Renal cortical epithelial cell (primary cell): ENCODE measurements around the gene FBXW11. TPM values are rescaled to one million over a fixed set of nuclear protein-coding genes. Genes with fewer than 3 reads are reported as not detected.

Experiments used
- DNase-seq: peaks from one replicate; pipeline ENCODE4 v3.0.0-alpha.2; 2011; ENCODE audit warnings: low read depth
- total RNA-seq: library from RNA; depleted of rRNA; stranded (reverse); fragments of >200 nt; gene quantifications from 2 replicates; pipeline ENCODE4 v1.2.3, GENCODE V29; 2014

Gene FBXW11
- total RNA-seq, 1 donor from 2014 or later = 114 TPM

- DNase-seq = peak; percentile 9
Measured at GRCh38 chr5:171841984-171842776, 164.3 kb downstream of the FBXW11 start.

GRCh38 chr5:171840711-171841522 is 165.5 kb downstream of the FBXW11 start:
- DNase-seq = no peak

GRCh38 chr5:171840066-171840465 is 166.4 kb downstream of the FBXW11 start:
- DNase-seq = no peak

GRCh38 chr5:171839112-171839511 is 167.3 kb downstream of the FBXW11 start:
- DNase-seq = no peak

- no peak for DNase-seq
Measured at GRCh38 chr5:171838066-171838465, 168.4 kb downstream of the FBXW11 start.

GRCh38 chr5:171837522-171837921 is 168.9 kb downstream of the FBXW11 start:
- no peak for DNase-seq

- DNase-seq = no peak
Measured at GRCh38 chr5:171835066-171835465, 171.4 kb downstream of the FBXW11 start.

- no peak for DNase-seq
Measured at GRCh38 chr5:171834461-171834860, 172.0 kb downstream of the FBXW11 start.

- DNase-seq = no peak
Measured at GRCh38 chr5:171832775-171833174, 173.7 kb downstream of the FBXW11 start.

GRCh38 chr5:171830686-171831085 is 175.8 kb downstream of the FBXW11 start:
- no peak for DNase-seq

- no peak for DNase-seq
Measured at GRCh38 chr5:171827162-171827561, 179.3 kb downstream of the FBXW11 start.

GRCh38 chr5:171826132-171826531 is 180.3 kb downstream of the FBXW11 start:
- peak; percentile 12 for DNase-seq

GRCh38 chr5:171825051-171825450 is 181.4 kb downstream of the FBXW11 start:
- DNase-seq = peak; percentile 19

- DNase-seq = no peak
Measured at GRCh38 chr5:171823269-171823668, 183.2 kb downstream of the FBXW11 start.

- no peak for DNase-seq
Measured at GRCh38 chr5:171821286-171821685, 185.2 kb downstream of the FBXW11 start.

- no peak for DNase-seq
Measured at GRCh38 chr5:171820561-171820960, 185.9 kb downstream of the FBXW11 start.

GRCh38 chr5:171816666-171817065 is 189.8 kb downstream of the FBXW11 start:
- DNase-seq = no peak

GRCh38 chr5:171813813-171814490 is 192.5 kb downstream of the FBXW11 start:
- no peak for DNase-seq

GRCh38 chr5:171813270-171813669 is 193.2 kb downstream of the FBXW11 start:
- no peak for DNase-seq
